ENCODE data around the gene ITPR2.

- TF ChIP-seq ZNF629 (CRISPR knock-in tag; conservative IDR thresholded peaks at IDR 0.05) = no peak
- TF ChIP-seq TBL1XR1 (IDR thresholded peaks at IDR 0.05; ENCODE audit: borderline replicate concordance, low read length, partially characterized antibody) = no peak
- no peak for TF ChIP-seq POLR2AphosphoS5 (IDR thresholded peaks at IDR 0.05; ENCODE audit: low read depth, low read length)
- no peak for TF ChIP-seq ELF4 (CRISPR knock-in tag; IDR thresholded peaks at IDR 0.05; ENCODE audit: borderline replicate concordance)
- TF ChIP-seq NR2C2 (CRISPR knock-in tag; IDR thresholded peaks at IDR 0.05; ENCODE audit: borderline replicate concordance) = no peak
- TF ChIP-seq CTCF (CRISPR knock-in tag; IDR thresholded peaks at IDR 0.05) = no peak
- TF ChIP-seq SMAD3 (CRISPR knock-in tag; IDR thresholded peaks at IDR 0.05) = no peak
- TF ChIP-seq TCF12 (IDR thresholded peaks at IDR 0.05) = no peak
- TF ChIP-seq TCF12 (CRISPR knock-in tag; IDR thresholded peaks at IDR 0.05) = no peak
- TF ChIP-seq ATF7 (IDR thresholded peaks at IDR 0.05) = no peak
- TF ChIP-seq ATF7 (CRISPR knock-in tag; IDR thresholded peaks at IDR 0.05) = no peak
- TF ChIP-seq, protein P1, sequence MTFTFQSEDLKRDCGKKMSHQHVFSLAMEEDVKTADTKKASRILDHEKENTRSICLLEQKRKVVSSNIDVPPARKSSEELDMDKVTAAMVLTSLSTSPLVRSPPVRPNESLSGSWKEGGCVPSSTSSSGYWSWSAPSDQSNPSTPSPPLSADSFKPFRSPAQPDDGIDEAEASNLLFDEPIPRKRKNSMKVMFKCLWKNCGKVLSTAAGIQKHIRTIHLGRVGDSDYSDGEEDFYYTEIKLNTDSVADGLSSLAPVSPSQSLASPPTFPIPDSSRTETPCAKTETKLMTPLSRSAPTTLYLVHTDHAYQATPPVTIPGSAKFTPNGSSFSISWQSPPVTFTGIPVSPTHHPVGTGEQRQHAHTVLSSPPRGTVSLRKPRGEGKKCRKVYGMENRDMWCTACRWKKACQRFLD (CRISPR knock-in tag; IDR thresholded peaks at IDR 0.05; ENCODE audit: borderline replicate concordance) = no peak
- no peak for TF ChIP-seq PLRG1 (conservative IDR thresholded peaks at IDR 0.05)
- no peak for TF ChIP-seq REST (IDR thresholded peaks at IDR 0.05; ENCODE audit: borderline replicate concordance in 1 of 2, low read depth in 1 of 2, low read length in 2 of 2)
- no peak for TF ChIP-seq CBX2 (IDR thresholded peaks at IDR 0.05; ENCODE audit: low read depth, low read length)
- no peak for TF ChIP-seq CBX2 (CRISPR knock-in tag; IDR thresholded peaks at IDR 0.05; ENCODE audit: low read depth)
These were observed 431.1 kb downstream of the ITPR2 start for GRCh38 chr12:26401874-26402273.
